GM23338 (cell line): ENCODE results near the gene PNPLA5. TPM values are rescaled to one million over a fixed set of nuclear protein-coding genes. Genes with fewer than 3 reads are reported as not detected.

Experiments
- ATAC-seq: fragments of 200-7000 bp; cut with Tn5 transposase; 3 replicates; pipeline ENCODE4 v1.9.1; 2020
- DNase-seq: peaks from one replicate; pipeline ENCODE4 v3.0.0-alpha.2; 2015; ENCODE audit warnings: low spot score
- H2AFZ ChIP-seq: fragments of 200-600 bp; sonication (generic); 2 replicates; pipeline ENCODE4 v1.8.0; 2016; ENCODE audit warnings: antibody characterized with exemption, mild to moderate bottlenecking, moderate library complexity
- H3F3A ChIP-seq: fragments of 200-600 bp; sonication (generic); replicated peaks from 2 replicates; pipeline ENCODE4 v1.8.0; 2017; ENCODE audit warnings: antibody characterized with exemption, mixed run types, low read depth
- H3K27ac ChIP-seq: fragments of 200-600 bp; sonication (generic); 2 replicates; pipeline ENCODE4 v1.6.1; 2016; ENCODE audit warnings: low read depth
- H3K27me3 ChIP-seq: fragments of 200-600 bp; sonication (generic); 2 replicates; pipeline ENCODE4 v1.8.0; 2016; ENCODE audit warnings: mild to moderate bottlenecking, mixed run types, moderate library complexity; ENCODE audit not compliant: insufficient read depth
- H3K36me3 ChIP-seq: fragments of 200-600 bp; sonication (generic); 2 replicates; pipeline ENCODE4 v1.8.0; 2016; ENCODE audit warnings: mild to moderate bottlenecking; ENCODE audit not compliant: insufficient read depth
- H3K4me1 ChIP-seq: fragments of 200-600 bp; sonication (generic); 2 replicates; pipeline ENCODE4 v1.8.0; 2016; ENCODE audit warnings: mild to moderate bottlenecking, moderate library complexity; ENCODE audit not compliant: insufficient read depth
- H3K4me2 ChIP-seq: fragments of 200-600 bp; sonication (generic); 2 replicates; pipeline ENCODE4 v1.7.1; 2017; ENCODE audit warnings: mixed run types
- H3K4me3 ChIP-seq: fragments of 200-600 bp; sonication (generic); 2 replicates; pipeline ENCODE4 v1.6.1; 2016; ENCODE audit warnings: mixed run types
- H3K79me2 ChIP-seq: fragments of 200-600 bp; sonication (generic); replicated peaks from 2 replicates; pipeline ENCODE4 v1.8.0; 2017; ENCODE audit warnings: mild to moderate bottlenecking; ENCODE audit not compliant: insufficient read depth
- H3K9me2 ChIP-seq: fragments of 200-600 bp; sonication (generic); 2 replicates; pipeline ENCODE4 v1.8.0; 2017; ENCODE audit not compliant: insufficient read depth
- H4K20me1 ChIP-seq: fragments of 200-600 bp; sonication (generic); replicated peaks from 2 replicates; pipeline ENCODE4 v1.8.0; 2017; ENCODE audit warnings: mild to moderate bottlenecking; ENCODE audit not compliant: insufficient read depth
- H3K27ac Mint-ChIP-seq: 2 replicates; pipeline ENCODE4 v1.8.0; 2020; ENCODE audit warnings: inconsistent platforms, mild to moderate bottlenecking, moderate library complexity, mixed read lengths
- H3K27me3 Mint-ChIP-seq: 3 replicates; pipeline ENCODE4 v1.8.0; 2022; ENCODE audit warnings: low read depth, mild to moderate bottlenecking, moderate library complexity, mixed read lengths, inconsistent platforms; ENCODE audit not compliant: insufficient read depth, poor library complexity
- H3K36me3 Mint-ChIP-seq: 3 replicates; pipeline ENCODE4 v1.8.0; 2021; ENCODE audit warnings: low read depth, mild to moderate bottlenecking, inconsistent platforms, moderate library complexity, mixed read lengths
- H3K4me1 Mint-ChIP-seq: 3 replicates; pipeline ENCODE4 v1.8.0; 2020; ENCODE audit warnings: mild to moderate bottlenecking, inconsistent platforms, mixed read lengths
- H3K4me3 Mint-ChIP-seq: 3 replicates; pipeline ENCODE4 v1.8.0; 2021; ENCODE audit warnings: moderate library complexity, mild to moderate bottlenecking, inconsistent platforms, mixed read lengths
- H3K9me3 Mint-ChIP-seq: 3 replicates; pipeline ENCODE4 v1.8.0; 2020; ENCODE audit warnings: moderate library complexity, mild to moderate bottlenecking, inconsistent platforms, mixed read lengths
- CREB1 ChIP-seq: fragments of 250-450 bp; sonication (Bioruptor Pico); IDR thresholded peaks from 2 replicates; pipeline ENCODE4 v1.5.0; 2020; ENCODE audit warnings: low read depth, mild to moderate bottlenecking, moderate library complexity
- EZH2 ChIP-seq: fragments of 200-600 bp; sonication (generic); IDR thresholded peaks from one replicate; pipeline ENCODE4 v1.8.0; 2017; ENCODE audit warnings: antibody characterized with exemption, mild to moderate bottlenecking, low read depth; ENCODE audit not compliant: unreplicated experiment
- EZH2phosphoT487 ChIP-seq: fragments of 200-600 bp; sonication (generic); IDR thresholded peaks from one replicate; pipeline ENCODE4 v1.8.1; 2018; ENCODE audit warnings: antibody characterized with exemption; ENCODE audit not compliant: unreplicated experiment
- JUNB ChIP-seq: IDR thresholded peaks from one replicate; pipeline ENCODE4 v1.6.1; 2016; ENCODE audit warnings: antibody characterized with exemption; ENCODE audit not compliant: unreplicated experiment
- NANOG ChIP-seq: IDR thresholded peaks from 2 replicates; pipeline ENCODE4 v1.6.1; 2016; ENCODE audit warnings: antibody characterized with exemption, borderline replicate concordance
- POLR2AphosphoS5 ChIP-seq: IDR thresholded peaks from 2 replicates; pipeline ENCODE4 v1.6.1; 2016; ENCODE audit warnings: antibody characterized with exemption, low read depth
- REST ChIP-seq: IDR thresholded peaks from one replicate; pipeline ENCODE4 v1.6.1; 2018; ENCODE audit warnings: antibody characterized with exemption; ENCODE audit not compliant: unreplicated experiment
- STAT1 ChIP-seq: IDR thresholded peaks from one replicate; pipeline ENCODE4 v1.6.1; 2016; ENCODE audit warnings: antibody characterized with exemption; ENCODE audit not compliant: unreplicated experiment
- ZNF114 ChIP-seq: fragments of 250-450 bp; sonication (Bioruptor Pico); IDR thresholded peaks from 2 replicates; pipeline ENCODE4 v1.5.0; 2020; ENCODE audit warnings: mild to moderate bottlenecking, moderate library complexity
- ZNF331 ChIP-seq: fragments of 250-450 bp; sonication (Bioruptor Pico); IDR thresholded peaks from 2 replicates; pipeline ENCODE4 v1.5.0; 2020; ENCODE audit warnings: low read depth, mild to moderate bottlenecking, moderate library complexity
- polyA plus RNA-seq: library from polyadenylated mRNA; unstranded; fragments of >200 nt; fragmentation: Nextera tagmentation; extraction: Ambion mirVana; gene quantifications from 2 replicates; pipeline ENCODE4 v1.2.1, GENCODE V29; 2016
- total RNA-seq: library from RNA; depleted of rRNA; stranded (reverse); fragments of >200 nt; shearing (Covaris generic); gene quantifications from 2 replicates; pipeline ENCODE4 v1.2.3, GENCODE V29; 2014
- TF ChIP-seq, protein P1 (sequence below): IDR thresholded peaks from 2 replicates; pipeline ENCODE4 v1.6.1; 2016; ENCODE audit warnings: antibody characterized with exemption
- TF ChIP-seq, protein P2 (sequence below), 2 experiments: fragments of 200-600 bp in 1 of 2; sonication (generic) in 1 of 2; conservative IDR thresholded peaks; 2 replicates each; pipeline versions ENCODE4 v1.5.1 to v1.6.1; 2016 to 2017; ENCODE audit warnings: antibody characterized with exemption in 2 of 2, low read depth in 2 of 2, mild to moderate bottlenecking in 2 of 2, moderate library complexity in 1 of 2
- TF ChIP-seq, protein P3 (sequence below): fragments of 250-450 bp; sonication (Bioruptor Pico); IDR thresholded peaks from 2 replicates; pipeline ENCODE4 v1.5.0; 2020; ENCODE audit warnings: mild to moderate bottlenecking, moderate library complexity

PNPLA5 gene
- total and polyA plus RNA-seq, 2 experiments from 2014 or later = 2.3 to 6.8 TPM

DNA sequence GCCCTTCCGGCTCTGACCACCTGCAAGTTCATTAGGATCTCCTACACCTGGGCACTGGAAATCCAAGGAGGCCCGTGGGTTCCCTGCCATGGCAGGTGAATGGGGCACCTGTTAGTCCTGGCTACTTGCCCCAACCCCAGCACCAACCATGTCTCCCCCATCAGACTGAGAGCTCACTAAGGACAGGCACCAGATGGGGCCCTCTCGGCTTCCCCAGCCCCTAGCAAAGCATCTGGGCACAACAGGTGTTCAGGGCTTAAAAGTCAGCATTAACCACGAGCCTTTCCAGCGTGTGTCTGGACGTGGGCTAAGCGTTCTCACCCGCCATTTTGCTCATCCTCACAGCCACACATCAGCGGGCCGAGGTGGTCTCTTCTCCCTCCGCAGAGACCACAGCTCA is 31.7 kb downstream of the PNPLA5 start:
- no peak overlapping the region for H3K27ac Mint-ChIP-seq

More for the DNA sequence above, 31.7 kb downstream of the PNPLA5 start:
- Histone ChIP-seq H3K27me3 (0 out of 2 replicates have a peak, but pooled peaks cover 2% of the 10 kb centered on the region), H3K4me2 (no peak overlapping the region), H3K9me2 (no peaks in the 10 kb centered on the region), H4K20me1 (no peaks in the 10 kb centered on the region; the same call in 1 of the 2 replicates), H3K4me1 (peaks cover 21% of the 10 kb centered on the region), H3K27ac (no peak overlapping the region), H3K79me2 (peaks cover 65% of the 10 kb centered on the region), H3F3A (peaks cover 16% of the 10 kb centered on the region; the same call in 1 of the 2 replicates), H3K36me3 (no peaks in the 10 kb centered on the region; the same call in 1 of the 2 replicates), H3K4me3 (no peak overlapping the region), H2AFZ (no peak overlapping the region)
- H3K27me3 Mint-ChIP-seq = peaks cover 20% of the 10 kb centered on the region
- no peak for TF ChIP-seq EZH2phosphoT487
- TF ChIP-seq NANOG = no peak
- TF ChIP-seq STAT1 = no peak
- no peak for TF ChIP-seq REST
- TF ChIP-seq CREB1 = no peak
- no peak for TF ChIP-seq POLR2AphosphoS5
- TF ChIP-seq ZNF114 (CRISPR knock-in tag) = no peak
- no peak for TF ChIP-seq JUNB
- TF ChIP-seq, protein P1, sequence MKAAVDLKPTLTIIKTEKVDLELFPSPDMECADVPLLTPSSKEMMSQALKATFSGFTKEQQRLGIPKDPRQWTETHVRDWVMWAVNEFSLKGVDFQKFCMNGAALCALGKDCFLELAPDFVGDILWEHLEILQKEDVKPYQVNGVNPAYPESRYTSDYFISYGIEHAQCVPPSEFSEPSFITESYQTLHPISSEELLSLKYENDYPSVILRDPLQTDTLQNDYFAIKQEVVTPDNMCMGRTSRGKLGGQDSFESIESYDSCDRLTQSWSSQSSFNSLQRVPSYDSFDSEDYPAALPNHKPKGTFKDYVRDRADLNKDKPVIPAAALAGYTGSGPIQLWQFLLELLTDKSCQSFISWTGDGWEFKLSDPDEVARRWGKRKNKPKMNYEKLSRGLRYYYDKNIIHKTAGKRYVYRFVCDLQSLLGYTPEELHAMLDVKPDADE = no peak
- TF ChIP-seq ZNF331 (CRISPR knock-in tag) = no peak
- TF ChIP-seq, protein P2, sequence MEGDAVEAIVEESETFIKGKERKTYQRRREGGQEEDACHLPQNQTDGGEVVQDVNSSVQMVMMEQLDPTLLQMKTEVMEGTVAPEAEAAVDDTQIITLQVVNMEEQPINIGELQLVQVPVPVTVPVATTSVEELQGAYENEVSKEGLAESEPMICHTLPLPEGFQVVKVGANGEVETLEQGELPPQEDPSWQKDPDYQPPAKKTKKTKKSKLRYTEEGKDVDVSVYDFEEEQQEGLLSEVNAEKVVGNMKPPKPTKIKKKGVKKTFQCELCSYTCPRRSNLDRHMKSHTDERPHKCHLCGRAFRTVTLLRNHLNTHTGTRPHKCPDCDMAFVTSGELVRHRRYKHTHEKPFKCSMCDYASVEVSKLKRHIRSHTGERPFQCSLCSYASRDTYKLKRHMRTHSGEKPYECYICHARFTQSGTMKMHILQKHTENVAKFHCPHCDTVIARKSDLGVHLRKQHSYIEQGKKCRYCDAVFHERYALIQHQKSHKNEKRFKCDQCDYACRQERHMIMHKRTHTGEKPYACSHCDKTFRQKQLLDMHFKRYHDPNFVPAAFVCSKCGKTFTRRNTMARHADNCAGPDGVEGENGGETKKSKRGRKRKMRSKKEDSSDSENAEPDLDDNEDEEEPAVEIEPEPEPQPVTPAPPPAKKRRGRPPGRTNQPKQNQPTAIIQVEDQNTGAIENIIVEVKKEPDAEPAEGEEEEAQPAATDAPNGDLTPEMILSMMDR (conservative IDR thresholded peaks at IDR 0.05; ENCODE audit: low read depth in 2 of 2) = no peak
- TF ChIP-seq, protein P3, sequence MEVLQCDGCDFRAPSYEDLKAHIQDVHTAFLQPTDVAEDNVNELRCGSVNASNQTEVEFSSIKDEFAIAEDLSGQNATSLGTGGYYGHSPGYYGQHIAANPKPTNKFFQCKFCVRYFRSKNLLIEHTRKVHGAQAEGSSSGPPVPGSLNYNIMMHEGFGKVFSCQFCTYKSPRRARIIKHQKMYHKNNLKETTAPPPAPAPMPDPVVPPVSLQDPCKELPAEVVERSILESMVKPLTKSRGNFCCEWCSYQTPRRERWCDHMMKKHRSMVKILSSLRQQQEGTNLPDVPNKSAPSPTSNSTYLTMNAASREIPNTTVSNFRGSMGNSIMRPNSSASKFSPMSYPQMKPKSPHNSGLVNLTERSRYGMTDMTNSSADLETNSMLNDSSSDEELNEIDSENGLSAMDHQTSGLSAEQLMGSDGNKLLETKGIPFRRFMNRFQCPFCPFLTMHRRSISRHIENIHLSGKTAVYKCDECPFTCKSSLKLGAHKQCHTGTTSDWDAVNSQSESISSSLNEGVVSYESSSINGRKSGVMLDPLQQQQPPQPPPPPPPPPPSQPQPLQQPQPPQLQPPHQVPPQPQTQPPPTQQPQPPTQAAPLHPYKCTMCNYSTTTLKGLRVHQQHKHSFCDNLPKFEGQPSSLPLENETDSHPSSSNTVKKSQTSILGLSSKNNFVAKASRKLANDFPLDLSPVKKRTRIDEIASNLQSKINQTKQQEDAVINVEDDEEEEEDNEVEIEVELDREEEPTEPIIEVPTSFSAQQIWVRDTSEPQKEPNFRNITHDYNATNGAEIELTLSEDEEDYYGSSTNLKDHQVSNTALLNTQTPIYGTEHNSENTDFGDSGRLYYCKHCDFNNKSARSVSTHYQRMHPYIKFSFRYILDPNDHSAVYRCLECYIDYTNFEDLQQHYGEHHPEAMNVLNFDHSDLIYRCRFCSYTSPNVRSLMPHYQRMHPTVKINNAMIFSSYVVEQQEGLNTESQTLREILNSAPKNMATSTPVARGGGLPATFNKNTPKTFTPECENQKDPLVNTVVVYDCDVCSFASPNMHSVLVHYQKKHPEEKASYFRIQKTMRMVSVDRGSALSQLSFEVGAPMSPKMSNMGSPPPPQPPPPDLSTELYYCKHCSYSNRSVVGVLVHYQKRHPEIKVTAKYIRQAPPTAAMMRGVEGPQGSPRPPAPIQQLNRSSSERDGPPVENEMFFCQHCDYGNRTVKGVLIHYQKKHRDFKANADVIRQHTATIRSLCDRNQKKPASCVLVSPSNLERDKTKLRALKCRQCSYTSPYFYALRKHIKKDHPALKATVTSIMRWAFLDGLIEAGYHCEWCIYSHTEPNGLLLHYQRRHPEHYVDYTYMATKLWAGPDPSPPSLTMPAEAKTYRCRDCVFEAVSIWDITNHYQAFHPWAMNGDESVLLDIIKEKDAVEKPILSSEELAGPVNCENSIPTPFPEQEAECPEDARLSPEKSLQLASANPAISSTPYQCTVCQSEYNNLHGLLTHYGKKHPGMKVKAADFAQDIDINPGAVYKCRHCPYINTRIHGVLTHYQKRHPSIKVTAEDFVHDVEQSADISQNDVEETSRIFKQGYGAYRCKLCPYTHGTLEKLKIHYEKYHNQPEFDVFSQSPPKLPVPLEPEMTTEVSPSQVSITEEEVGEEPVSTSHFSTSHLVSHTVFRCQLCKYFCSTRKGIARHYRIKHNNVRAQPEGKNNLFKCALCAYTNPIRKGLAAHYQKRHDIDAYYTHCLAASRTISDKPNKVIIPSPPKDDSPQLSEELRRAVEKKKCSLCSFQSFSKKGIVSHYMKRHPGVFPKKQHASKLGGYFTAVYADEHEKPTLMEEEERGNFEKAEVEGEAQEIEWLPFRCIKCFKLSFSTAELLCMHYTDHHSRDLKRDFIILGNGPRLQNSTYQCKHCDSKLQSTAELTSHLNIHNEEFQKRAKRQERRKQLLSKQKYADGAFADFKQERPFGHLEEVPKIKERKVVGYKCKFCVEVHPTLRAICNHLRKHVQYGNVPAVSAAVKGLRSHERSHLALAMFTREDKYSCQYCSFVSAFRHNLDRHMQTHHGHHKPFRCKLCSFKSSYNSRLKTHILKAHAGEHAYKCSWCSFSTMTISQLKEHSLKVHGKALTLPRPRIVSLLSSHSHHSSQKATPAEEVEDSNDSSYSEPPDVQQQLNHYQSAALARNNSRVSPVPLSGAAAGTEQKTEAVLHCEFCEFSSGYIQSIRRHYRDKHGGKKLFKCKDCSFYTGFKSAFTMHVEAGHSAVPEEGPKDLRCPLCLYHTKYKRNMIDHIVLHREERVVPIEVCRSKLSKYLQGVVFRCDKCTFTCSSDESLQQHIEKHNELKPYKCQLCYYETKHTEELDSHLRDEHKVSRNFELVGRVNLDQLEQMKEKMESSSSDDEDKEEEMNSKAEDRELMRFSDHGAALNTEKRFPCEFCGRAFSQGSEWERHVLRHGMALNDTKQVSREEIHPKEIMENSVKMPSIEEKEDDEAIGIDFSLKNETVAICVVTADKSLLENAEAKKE (CRISPR knock-in tag) = no peak
- no peak for TF ChIP-seq EZH2
- peaks cover 29% of the 10 kb centered on the region for H3K4me1 Mint-ChIP-seq
- peaks cover 25% of the 10 kb centered on the region for H3K36me3 Mint-ChIP-seq
- ATAC-seq (no peak), DNase-seq (no peak)
- H3K4me3 Mint-ChIP-seq = 0 out of 3 replicates have a peak overlapping the region, but pooled peaks have one; percentile 79
- H3K9me3 Mint-ChIP-seq = peaks cover 14% of the 10 kb centered on the region
